ENCODE data around the gene EEF1AKMT3. TPM values are rescaled to one million over a fixed set of nuclear protein-coding genes. Genes with fewer than 3 reads are reported as not detected.

The EEF1AKMT3 gene
- total RNA-seq, 3 donors from 2014 or later = 5.3 to 7.3 (median 6.2) TPM

DNA sequence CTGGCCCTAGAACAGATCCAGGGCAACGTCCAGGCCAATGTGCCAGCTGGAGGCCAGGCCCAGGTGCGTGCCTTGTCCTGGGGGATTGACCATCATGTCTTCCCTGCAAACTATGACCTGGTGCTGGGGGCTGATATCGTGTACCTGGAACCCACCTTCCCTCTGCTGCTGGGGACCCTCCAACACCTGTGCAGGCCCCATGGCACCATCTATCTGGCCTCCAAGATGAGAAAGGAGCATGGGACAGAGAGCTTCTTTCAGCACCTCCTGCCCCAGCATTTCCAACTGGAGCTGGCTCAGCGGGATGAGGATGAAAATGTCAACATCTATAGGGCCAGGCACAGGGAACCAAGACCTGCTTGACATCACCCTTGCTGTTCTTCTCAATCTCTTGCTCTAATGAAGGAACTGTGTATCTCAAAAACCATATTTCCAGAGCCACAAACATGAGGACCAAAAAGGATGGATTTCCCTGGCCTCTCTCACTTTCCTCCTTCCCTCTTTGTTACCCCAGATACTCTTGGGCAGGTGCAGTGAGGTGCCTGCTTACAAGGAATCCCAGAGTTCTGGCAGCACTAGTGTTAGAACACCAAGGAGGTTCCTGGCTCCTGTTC is 8.0 kb downstream of the EEF1AKMT3 start:
- TF ChIP-seq, protein P1, sequence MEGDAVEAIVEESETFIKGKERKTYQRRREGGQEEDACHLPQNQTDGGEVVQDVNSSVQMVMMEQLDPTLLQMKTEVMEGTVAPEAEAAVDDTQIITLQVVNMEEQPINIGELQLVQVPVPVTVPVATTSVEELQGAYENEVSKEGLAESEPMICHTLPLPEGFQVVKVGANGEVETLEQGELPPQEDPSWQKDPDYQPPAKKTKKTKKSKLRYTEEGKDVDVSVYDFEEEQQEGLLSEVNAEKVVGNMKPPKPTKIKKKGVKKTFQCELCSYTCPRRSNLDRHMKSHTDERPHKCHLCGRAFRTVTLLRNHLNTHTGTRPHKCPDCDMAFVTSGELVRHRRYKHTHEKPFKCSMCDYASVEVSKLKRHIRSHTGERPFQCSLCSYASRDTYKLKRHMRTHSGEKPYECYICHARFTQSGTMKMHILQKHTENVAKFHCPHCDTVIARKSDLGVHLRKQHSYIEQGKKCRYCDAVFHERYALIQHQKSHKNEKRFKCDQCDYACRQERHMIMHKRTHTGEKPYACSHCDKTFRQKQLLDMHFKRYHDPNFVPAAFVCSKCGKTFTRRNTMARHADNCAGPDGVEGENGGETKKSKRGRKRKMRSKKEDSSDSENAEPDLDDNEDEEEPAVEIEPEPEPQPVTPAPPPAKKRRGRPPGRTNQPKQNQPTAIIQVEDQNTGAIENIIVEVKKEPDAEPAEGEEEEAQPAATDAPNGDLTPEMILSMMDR (IDR thresholded peaks at IDR 0.05) = no peak

GRCh38 chr12:57781244-57781643 is 8.8 kb downstream of the EEF1AKMT3 start:
- ATAC-seq = no peak
- peaks cover 10% of the 10 kb centered on the region for H3K4me1 ChIP-seq (ENCODE audit: low read depth)
- H3K9me3 ChIP-seq = no peaks in the 10 kb centered on the region
- TF ChIP-seq, protein P1 (IDR thresholded peaks at IDR 0.05) = no peak
- intact Hi-C loops (cut with DNase I, micrococcal nuclease) = no loop called here
- peaks cover 2% of the 10 kb centered on the region for H3K36me3 ChIP-seq (ENCODE audit: low read depth)
- no peak for DNase-seq
- H3K4me3 ChIP-seq = no peak overlapping the region

More for the DNA sequence above, 8.0 kb downstream of the EEF1AKMT3 start:
- Histone ChIP-seq H3K4me1 (ENCODE audit: low read depth) (peaks cover 10% of the 10 kb centered on the region), H3K36me3 (ENCODE audit: low read depth) (no peaks in the 10 kb centered on the region), H3K9me3 (no peaks in the 10 kb centered on the region), H3K4me3 (no peak overlapping the region)
- no peak for ATAC-seq
- intact Hi-C loops (cut with DNase I, micrococcal nuclease) = no loop called here
- DNase-seq = no peak

DNA sequence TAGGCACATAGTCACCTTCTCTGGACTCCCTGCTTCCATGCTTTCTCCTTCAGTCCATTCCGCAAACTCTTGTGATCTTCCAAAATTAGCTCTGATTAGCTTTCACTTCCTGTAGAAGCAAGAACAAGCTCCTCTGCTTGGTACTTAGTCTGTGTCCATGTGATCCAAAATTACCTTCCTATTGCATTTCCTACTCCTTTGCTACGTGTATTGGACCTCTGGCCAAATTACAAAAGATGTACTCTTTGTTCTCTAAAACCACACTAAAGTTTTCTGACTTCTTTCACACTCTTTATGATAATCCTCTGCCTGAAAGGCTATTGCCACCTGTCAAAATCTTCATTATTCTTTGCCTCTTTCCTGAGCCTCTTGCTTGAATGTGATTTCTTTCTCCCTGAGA is 9.4 kb downstream of the EEF1AKMT3 start:
- peaks cover 8% of the 10 kb centered on the region for H3K36me3 ChIP-seq (ENCODE audit: low read depth)
- TF ChIP-seq, protein P1 (IDR thresholded peaks at IDR 0.05) = no peak
- no peak overlapping the region for H3K4me3 ChIP-seq
- intact Hi-C loops (cut with DNase I, micrococcal nuclease) = no loop called here
- H3K9me3 ChIP-seq = no peaks in the 10 kb centered on the region
- DNase-seq (no peak), ATAC-seq (no peak)
- H3K4me1 ChIP-seq (ENCODE audit: low read depth) = peaks cover 10% of the 10 kb centered on the region

DNA sequence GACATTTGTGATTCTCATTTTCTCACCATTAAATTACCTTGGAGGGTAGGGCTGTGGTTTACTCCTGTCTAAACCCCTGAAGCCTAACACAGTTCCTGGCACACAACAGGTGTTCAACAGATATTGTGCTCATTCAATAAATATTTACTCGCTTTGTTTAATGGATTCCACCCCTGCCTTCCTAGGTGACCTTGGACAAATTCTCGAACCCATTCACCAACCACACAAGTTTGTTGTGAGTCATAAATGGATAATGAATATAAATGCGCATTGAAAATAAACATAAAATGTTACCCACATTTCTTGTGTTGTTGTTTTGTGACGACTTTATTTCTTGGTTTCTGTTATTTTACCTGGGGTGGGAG is 9.8 kb downstream of the EEF1AKMT3 start:
- Histone ChIP-seq H3K9me3 (no peaks in the 10 kb centered on the region), H3K36me3 (ENCODE audit: low read depth) (peaks cover 10% of the 10 kb centered on the region), H3K4me1 (ENCODE audit: low read depth) (peaks cover 10% of the 10 kb centered on the region), H3K4me3 (no peak overlapping the region)
- DNase-seq (no peak), ATAC-seq (no peak)
- intact Hi-C loops (cut with DNase I, micrococcal nuclease) = no loop called here
- TF ChIP-seq, protein P1 (IDR thresholded peaks at IDR 0.05) = no peak

DNA sequence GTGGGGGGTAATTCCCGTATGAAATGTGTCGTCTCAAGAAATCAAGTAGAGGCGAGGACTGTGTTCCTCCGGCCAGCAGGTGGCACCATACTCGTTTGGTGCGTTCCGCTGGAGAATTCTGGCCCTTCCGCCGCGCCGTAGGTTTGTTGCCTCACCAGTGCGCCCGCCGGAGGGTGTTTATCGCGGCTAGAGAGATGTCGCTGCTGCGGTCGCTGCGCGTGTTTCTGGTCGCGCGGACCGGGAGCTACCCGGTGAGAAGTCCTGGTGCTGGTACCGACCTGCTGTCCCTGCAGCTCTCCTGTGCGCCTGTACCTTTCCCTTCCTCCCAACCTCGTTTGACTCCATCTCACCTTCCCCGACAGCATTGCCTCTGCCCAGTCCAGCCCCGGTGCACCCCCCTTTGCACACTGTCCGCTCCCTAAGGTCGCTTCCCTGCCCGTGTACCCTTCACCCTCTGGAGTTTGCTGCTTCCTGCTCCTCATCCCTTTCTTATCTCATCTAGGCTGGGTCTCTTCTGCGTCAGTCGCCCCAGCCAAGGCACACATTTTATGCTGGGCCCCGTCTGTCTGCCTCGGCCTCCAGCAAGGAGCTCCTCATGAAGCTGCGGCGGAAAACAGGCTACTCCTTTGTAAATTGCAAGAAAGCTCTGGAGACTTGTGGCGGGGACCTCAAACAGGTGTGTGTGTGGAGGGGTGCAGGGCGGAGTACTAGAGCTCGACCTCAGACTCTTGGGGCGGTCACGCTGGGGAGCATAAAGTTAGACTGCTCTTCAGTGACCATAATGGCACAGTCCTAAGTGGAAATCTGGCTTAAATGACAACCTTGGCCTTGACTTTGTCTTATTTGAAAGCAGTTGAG is 10.4 kb downstream of the EEF1AKMT3 start, which contains the start of gene TSFM:
TSS of gene TSFM (plus strand) at position 180 of the 858 bp plus-strand sequence. CDS start at position 195, 15 bp downstream.
- Histone ChIP-seq H3K4me3 (peak within 1 kb of the TSS; percentile 75), H3K9me3 (no peaks in the 10 kb centered on the region), H3K4me1 (ENCODE audit: low read depth) (peaks cover 10% of the 10 kb centered on the region), H3K36me3 (ENCODE audit: low read depth) (peaks cover 10% of the 10 kb centered on the region)
- DNase-seq (peak; percentile 96 to 99 (median 97)), ATAC-seq (peak; percentile 100)
- intact Hi-C loops (cut with DNase I, micrococcal nuclease) = no loop called here
- TF ChIP-seq, protein P1 (IDR thresholded peaks at IDR 0.05) = peak; percentile 73

Measured in mucosa of descending colon (tissue), 3 donors.